Measurements from ENCODE around the gene MAMLD1. TPM values are rescaled to one million over a fixed set of nuclear protein-coding genes. Genes with fewer than 3 reads are reported as not detected.

MAMLD1 gene
- total and polyA plus RNA-seq, 9 of the 15 experiments (the other 6 are each of a cell fraction or from before 2014, with no cell fraction given), result 0.12 to 0.18 TPM; not detected in 7

DNA sequence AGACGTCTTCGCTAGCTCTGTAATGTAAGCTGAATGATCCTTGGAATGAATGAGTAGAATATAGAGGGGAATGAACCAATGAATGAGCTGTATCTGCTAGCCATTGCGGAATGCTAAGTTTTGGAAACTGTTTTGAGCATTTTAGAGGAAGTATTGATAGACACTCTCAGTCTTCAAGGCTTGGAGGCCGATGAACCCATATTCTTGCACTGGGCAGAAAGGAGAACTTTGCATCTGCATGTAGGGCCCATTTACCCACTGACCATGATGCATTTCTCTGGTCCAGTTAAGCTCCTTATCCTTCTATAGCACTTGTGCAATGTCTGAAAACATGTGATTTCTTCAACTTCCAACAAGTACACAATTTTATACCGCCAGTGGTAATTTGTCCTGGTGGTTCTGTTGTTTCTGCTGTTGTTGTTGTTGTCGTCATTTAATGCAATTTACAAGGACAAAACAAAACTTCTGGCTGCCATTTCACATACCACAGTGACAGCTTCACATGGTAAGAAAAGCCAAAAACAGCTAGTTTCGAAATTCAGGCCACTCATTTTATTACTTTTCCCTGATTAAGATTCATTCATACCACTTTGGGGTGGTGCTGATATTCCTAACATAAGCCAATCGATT, 120.4 kb downstream of the MAMLD1 start (continued):
- TF ChIP-seq ZNF76 (CRISPR knock-in tag; IDR thresholded peaks at IDR 0.05; ENCODE audit: borderline replicate concordance), result no peak
- TF ChIP-seq, protein P1, sequence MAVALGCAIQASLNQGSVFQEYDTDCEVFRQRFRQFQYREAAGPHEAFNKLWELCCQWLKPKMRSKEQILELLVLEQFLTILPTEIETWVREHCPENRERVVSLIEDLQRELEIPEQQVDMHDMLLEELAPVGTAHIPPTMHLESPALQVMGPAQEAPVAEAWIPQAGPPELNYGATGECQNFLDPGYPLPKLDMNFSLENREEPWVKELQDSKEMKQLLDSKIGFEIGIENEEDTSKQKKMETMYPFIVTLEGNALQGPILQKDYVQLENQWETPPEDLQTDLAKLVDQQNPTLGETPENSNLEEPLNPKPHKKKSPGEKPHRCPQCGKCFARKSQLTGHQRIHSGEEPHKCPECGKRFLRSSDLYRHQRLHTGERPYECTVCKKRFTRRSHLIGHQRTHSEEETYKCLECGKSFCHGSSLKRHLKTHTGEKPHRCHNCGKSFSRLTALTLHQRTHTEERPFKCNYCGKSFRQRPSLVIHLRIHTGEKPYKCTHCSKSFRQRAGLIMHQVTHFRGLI (CRISPR knock-in tag; IDR thresholded peaks at IDR 0.05), result no peak
- TF ChIP-seq PTTG1 (tag; IDR thresholded peaks at IDR 0.05; ENCODE audit: low read depth), result no peak
- TF ChIP-seq, protein P2, sequence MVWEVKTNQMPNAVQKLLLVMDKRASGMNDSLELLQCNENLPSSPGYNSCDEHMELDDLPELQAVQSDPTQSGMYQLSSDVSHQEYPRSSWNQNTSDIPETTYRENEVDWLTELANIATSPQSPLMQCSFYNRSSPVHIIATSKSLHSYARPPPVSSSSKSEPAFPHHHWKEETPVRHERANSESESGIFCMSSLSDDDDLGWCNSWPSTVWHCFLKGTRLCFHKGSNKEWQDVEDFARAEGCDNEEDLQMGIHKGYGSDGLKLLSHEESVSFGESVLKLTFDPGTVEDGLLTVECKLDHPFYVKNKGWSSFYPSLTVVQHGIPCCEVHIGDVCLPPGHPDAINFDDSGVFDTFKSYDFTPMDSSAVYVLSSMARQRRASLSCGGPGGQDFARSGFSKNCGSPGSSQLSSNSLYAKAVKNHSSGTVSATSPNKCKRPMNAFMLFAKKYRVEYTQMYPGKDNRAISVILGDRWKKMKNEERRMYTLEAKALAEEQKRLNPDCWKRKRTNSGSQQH (CRISPR knock-in tag; IDR thresholded peaks at IDR 0.05), result no peak
- TF ChIP-seq, protein P3, sequence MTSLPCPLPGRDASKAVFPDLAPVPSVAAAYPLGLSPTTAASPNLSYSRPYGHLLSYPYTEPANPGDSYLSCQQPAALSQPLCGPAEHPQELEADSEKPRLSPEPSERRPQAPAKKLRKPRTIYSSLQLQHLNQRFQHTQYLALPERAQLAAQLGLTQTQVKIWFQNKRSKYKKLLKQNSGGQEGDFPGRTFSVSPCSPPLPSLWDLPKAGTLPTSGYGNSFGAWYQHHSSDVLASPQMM (CRISPR knock-in tag; IDR thresholded peaks at IDR 0.05), result no peak
- no peak for TF ChIP-seq C11orf30 (IDR thresholded peaks at IDR 0.05; ENCODE audit: low read depth)
- no peak for TF ChIP-seq TRIM28 (IDR thresholded peaks at IDR 0.05)
- TF ChIP-seq, protein P4, sequence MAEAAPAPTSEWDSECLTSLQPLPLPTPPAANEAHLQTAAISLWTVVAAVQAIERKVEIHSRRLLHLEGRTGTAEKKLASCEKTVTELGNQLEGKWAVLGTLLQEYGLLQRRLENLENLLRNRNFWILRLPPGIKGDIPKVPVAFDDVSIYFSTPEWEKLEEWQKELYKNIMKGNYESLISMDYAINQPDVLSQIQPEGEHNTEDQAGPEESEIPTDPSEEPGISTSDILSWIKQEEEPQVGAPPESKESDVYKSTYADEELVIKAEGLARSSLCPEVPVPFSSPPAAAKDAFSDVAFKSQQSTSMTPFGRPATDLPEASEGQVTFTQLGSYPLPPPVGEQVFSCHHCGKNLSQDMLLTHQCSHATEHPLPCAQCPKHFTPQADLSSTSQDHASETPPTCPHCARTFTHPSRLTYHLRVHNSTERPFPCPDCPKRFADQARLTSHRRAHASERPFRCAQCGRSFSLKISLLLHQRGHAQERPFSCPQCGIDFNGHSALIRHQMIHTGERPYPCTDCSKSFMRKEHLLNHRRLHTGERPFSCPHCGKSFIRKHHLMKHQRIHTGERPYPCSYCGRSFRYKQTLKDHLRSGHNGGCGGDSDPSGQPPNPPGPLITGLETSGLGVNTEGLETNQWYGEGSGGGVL (CRISPR knock-in tag; IDR thresholded peaks at IDR 0.05), result no peak
- no peak for TF ChIP-seq ZKSCAN1 (IDR thresholded peaks at IDR 0.05; ENCODE audit: low read depth, low read length)

All from K562 (cell line).